ENCODE data around the gene VARS1. TPM values are rescaled to one million over a fixed set of nuclear protein-coding genes. Genes with fewer than 3 reads are reported as not detected.
A peak's percentile ranks its signal among the peaks of the same experiment; 100 is the strongest.
"Not testable (repeated sequence)": the region's sequence is repeated elsewhere in the genome, so short reads cannot be mapped to it uniquely, and the experiment has no call there.

The VARS1 gene
- total and polyA plus RNA-seq, 2 of the 4 experiments (the other 2 are of a cell fraction), result 41.2 to 42.0 TPM

GRCh38 chr6:31838968-31839367, 43.4 kb upstream of the VARS1 start:
- no peak overlapping the region for H3K4me3 ChIP-seq (ENCODE audit: insufficient read depth, low read depth, low read length)
- H2BK20ac ChIP-seq (ENCODE audit: low read depth, low read length), result no peak overlapping the region
- H3K4me2 ChIP-seq (ENCODE audit: low read depth, low read length), result no peak overlapping the region
- ATAC-seq (ENCODE audit: low read depth), result no peak
- no peak overlapping the region for H4K91ac ChIP-seq (ENCODE audit: insufficient read depth, low read depth, low read length)
- no peak overlapping the region for H2BK15ac ChIP-seq (ENCODE audit: low read depth, low read length)
- peaks cover 55% of the 10 kb centered on the region for H4K20me1 ChIP-seq (ENCODE audit: insufficient read depth, low read length)
- peaks cover 22 to 43% of the 10 kb centered on the region in 2 experiments; a peak in 3 of 4 replicates for H3K79me1 ChIP-seq (ENCODE audit: low read depth in 1 of 2, low read length in 2 of 2)
- peaks cover 7% of the 10 kb centered on the region for H3K9me1 ChIP-seq (ENCODE audit: insufficient read depth, low read length)
- dilution Hi-C loops (cut with HindIII; ENCODE audit: low sequenced_read_pairs, unreplicated experiment) (no loop called here), intact Hi-C loops (cut with micrococcal nuclease) (no loop called here), in situ Hi-C loops (cut with MboI; ENCODE audit: low sequenced_read_pairs) (loop anchor here (10.0 kb wide), 2 partner anchors 154 to 294 kb away; partner anchors contain the start of genes ATP6V1G2, DDX39B, LY6G5C and NFKBIL1)
- no peak overlapping the region for H2AK5ac ChIP-seq (ENCODE audit: low read depth, low read length)
- no peak overlapping the region for H4K8ac ChIP-seq (ENCODE audit: low read depth in 2 of 2, low read length in 2 of 2)
- no peak overlapping the region for H3K14ac ChIP-seq (replicated peaks; ENCODE audit: low read depth, low read length)
- CTCF ChIA-PET, result no interaction called here
- peaks cover 43% of the 10 kb centered on the region for H3K36me3 ChIP-seq (ENCODE audit: control insufficient read depth, insufficient read depth, low read length)
- WGBS, 2 experiments (ENCODE audit: extremely low coverage in 2 of 2, insufficient read length in 1 of 2), result 100% methylated on average over 1 of the region's 3 CpGs; no CpG with 5 or more reads in 1 of the 2 experiments
- H3K27ac ChIP-seq (ENCODE audit: insufficient read depth, low read length), result no peak overlapping the region
- no peak overlapping the region for H3K4ac ChIP-seq (ENCODE audit: low read depth, low read length)
- no TSS peak for BruUV-seq (replicated peaks)
- no peak overlapping the region for H3K56ac ChIP-seq (ENCODE audit: extremely low read depth, insufficient read depth, low read length)
- H2BK5ac ChIP-seq (ENCODE audit: low read depth, low read length, poor library complexity, severe bottlenecking), result no peak overlapping the region
- no peaks in the 10 kb centered on the region for H3K9me3 ChIP-seq (ENCODE audit: control insufficient read depth, insufficient read depth, low read length)
- H2AFZ ChIP-seq (replicated peaks; ENCODE audit: low read length, poor library complexity), result no peak overlapping the region
- DNase-seq, result no peak
- H2BK120ac ChIP-seq (ENCODE audit: low read depth, low read length), result no peak overlapping the region
- no peak overlapping the region for H4K5ac ChIP-seq (ENCODE audit: low read depth, low read length)
- no peaks in the 10 kb centered on the region for H3K27me3 ChIP-seq (ENCODE audit: control insufficient read depth, insufficient read depth, low read length)
- H3K4me1 ChIP-seq (ENCODE audit: control insufficient read depth, insufficient read depth, low read length), result peaks cover 11% of the 10 kb centered on the region
- no peak for TF ChIP-seq RAD21 (IDR thresholded peaks at IDR 0.05; ENCODE audit: low read length)
- no peak for TF ChIP-seq BHLHE40 (IDR thresholded peaks at IDR 0.05; ENCODE audit: low read depth, low read length)
- H3K18ac ChIP-seq (ENCODE audit: low read depth, low read length), result no peak overlapping the region
- no peak overlapping the region for H3K9ac ChIP-seq (ENCODE audit: low read depth, low read length)
- H2AK9ac ChIP-seq (replicated peaks; ENCODE audit: low read depth, low read length, poor library complexity), result no peak overlapping the region
- no peak overlapping the region for H3K23ac ChIP-seq (ENCODE audit: low read depth, low read length)
- POLR2A ChIA-PET (ENCODE audit: unreplicated experiment), result interaction anchor here (0.6 to 0.9 kb wide), 2 partner anchors 24 to 216 kb away, joined by 3 to 4 read pairs; partner anchors contain the start of gene NEU1

GRCh38 chr6:31838114-31838553, 42.6 kb upstream of the VARS1 start:
- CTCF ChIA-PET; dilution Hi-C loops (cut with HindIII; ENCODE audit: low sequenced_read_pairs, unreplicated experiment); ATAC-seq (ENCODE audit: low read depth); H2BK15ac ChIP-seq (ENCODE audit: low read depth, low read length); H3K27ac ChIP-seq (ENCODE audit: insufficient read depth, low read length); H4K91ac ChIP-seq (ENCODE audit: insufficient read depth, low read depth, low read length); H2AK9ac ChIP-seq (replicated peaks; ENCODE audit: low read depth, low read length, poor library complexity); H3K14ac ChIP-seq (replicated peaks; ENCODE audit: low read depth, low read length); H2AK5ac ChIP-seq (ENCODE audit: low read depth, low read length); H3K56ac ChIP-seq (ENCODE audit: extremely low read depth, insufficient read depth, low read length); H2AFZ ChIP-seq (replicated peaks; ENCODE audit: low read length, poor library complexity); H3K4ac ChIP-seq (ENCODE audit: low read depth, low read length); H4K8ac ChIP-seq (ENCODE audit: low read depth in 2 of 2, low read length in 2 of 2); H3K18ac ChIP-seq (ENCODE audit: low read depth, low read length); H2BK5ac ChIP-seq (ENCODE audit: low read depth, low read length, poor library complexity, severe bottlenecking); H3K27me3 ChIP-seq (ENCODE audit: control insufficient read depth, insufficient read depth, low read length); DNase-seq; BruUV-seq (replicated peaks); H2BK120ac ChIP-seq (ENCODE audit: low read depth, low read length); H3K9me3 ChIP-seq (ENCODE audit: control insufficient read depth, insufficient read depth, low read length); H3K4me2 ChIP-seq (ENCODE audit: low read depth, low read length); H3K9me1 ChIP-seq (ENCODE audit: insufficient read depth, low read length); intact Hi-C loops (cut with micrococcal nuclease); H4K5ac ChIP-seq (ENCODE audit: low read depth, low read length); H3K4me3 ChIP-seq (ENCODE audit: insufficient read depth, low read depth, low read length); H2BK20ac ChIP-seq (ENCODE audit: low read depth, low read length); H3K23ac ChIP-seq (ENCODE audit: low read depth, low read length): not testable (repeated sequence)
- H3K36me3 ChIP-seq (ENCODE audit: control insufficient read depth, insufficient read depth, low read length), result peaks cover 43% of the 10 kb centered on the region
- 67% methylated on average over 1 of the region's 9 CpGs; no CpG with 5 or more reads in 1 of the 2 experiments for WGBS, 2 experiments (ENCODE audit: extremely low coverage in 2 of 2, insufficient read length in 1 of 2)
- POLR2A ChIA-PET (ENCODE audit: unreplicated experiment), result interaction anchor here (0.7 kb wide), 1 partner anchor 18 kb away, joined by 3 read pairs; no protein-coding TSS in a partner anchor
- peaks cover 11% of the 10 kb centered on the region for H3K4me1 ChIP-seq (ENCODE audit: control insufficient read depth, insufficient read depth, low read length)
- 0 out of 2 replicates have a peak overlapping the region, but pooled peaks have one; percentile 28 for H3K9ac ChIP-seq (ENCODE audit: low read depth, low read length)
- in situ Hi-C loops (cut with MboI; ENCODE audit: low sequenced_read_pairs), result loop anchor here (10.0 kb wide), 2 partner anchors 153 to 293 kb away; partner anchors contain the start of genes ATP6V1G2, DDX39B, LY6G5C and NFKBIL1
- peaks cover 22 to 43% of the 10 kb centered on the region in 2 experiments; a peak in 3 of 4 replicates for H3K79me1 ChIP-seq (ENCODE audit: low read depth in 1 of 2, low read length in 2 of 2)
- peaks cover 55% of the 10 kb centered on the region for H4K20me1 ChIP-seq (ENCODE audit: insufficient read depth, low read length)

Measured in IMR-90 (cell line).